ENCODE measurements around the gene SLC24A4.
A peak's percentile ranks its signal among the peaks of the same experiment; 100 is the strongest.

SLC24A4 gene

DNA sequence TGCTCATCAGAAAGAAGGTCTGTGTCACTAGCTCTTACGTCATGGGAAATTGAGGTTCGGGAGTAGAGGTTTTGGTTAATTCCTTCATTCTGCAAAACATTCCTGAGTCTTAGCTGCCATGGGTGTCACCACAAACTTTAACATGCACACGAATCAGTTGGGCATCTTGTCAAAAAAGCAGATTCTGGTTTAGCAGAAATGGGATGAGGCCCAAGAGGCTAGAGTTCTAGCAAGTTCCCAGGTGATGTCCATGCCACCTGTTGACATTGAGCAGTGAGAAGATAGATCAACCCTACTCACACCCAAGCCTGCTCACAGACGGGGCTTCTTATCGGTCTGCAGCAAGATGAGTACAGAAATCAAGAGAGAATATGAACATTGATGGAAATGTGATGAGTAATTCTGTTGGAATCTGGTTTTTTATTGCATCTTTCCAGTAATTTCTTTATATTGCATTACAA is 179.0 kb downstream of the SLC24A4 start:
- peak; percentile 68 for DNase-seq (ENCODE audit: low spot score)

DNA sequence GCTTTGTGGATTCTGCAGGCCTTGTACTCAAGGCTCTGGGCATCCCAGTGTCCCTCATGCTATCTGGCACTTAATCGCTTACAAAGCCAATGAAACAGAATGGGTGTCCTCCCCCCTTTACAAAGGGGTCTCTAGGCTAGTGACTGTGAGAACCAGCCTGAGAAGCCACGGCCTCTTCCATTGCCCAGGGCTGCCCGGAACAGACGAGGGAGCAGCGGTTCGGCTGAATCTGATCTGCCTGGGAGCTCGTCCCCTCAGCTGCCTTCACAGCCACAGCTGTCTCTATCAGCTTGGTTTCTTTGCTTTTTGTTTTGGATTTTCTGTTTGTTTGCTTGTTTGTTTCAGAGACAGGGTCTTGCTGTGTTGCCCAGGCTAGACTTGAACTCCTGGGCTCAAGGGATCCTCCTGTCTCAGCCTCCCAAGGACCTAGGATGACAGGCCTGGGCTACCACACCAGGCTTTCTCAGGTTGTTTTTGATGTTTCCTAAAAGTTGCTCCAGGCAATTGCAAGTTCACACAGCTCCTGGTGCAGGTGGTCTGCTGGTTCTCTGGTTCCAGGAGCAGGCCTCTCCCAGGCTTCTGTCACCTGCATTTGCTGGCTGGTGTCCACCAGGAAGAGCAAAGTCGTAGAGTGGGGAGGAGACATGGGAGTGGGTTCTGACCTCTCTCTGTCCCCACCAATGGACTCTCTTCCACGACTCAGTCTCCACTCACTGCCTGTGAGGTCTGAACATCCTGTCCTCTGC is 179.7 kb downstream of the SLC24A4 start:
- DNase-seq (ENCODE audit: low spot score) = no peak

DNA sequence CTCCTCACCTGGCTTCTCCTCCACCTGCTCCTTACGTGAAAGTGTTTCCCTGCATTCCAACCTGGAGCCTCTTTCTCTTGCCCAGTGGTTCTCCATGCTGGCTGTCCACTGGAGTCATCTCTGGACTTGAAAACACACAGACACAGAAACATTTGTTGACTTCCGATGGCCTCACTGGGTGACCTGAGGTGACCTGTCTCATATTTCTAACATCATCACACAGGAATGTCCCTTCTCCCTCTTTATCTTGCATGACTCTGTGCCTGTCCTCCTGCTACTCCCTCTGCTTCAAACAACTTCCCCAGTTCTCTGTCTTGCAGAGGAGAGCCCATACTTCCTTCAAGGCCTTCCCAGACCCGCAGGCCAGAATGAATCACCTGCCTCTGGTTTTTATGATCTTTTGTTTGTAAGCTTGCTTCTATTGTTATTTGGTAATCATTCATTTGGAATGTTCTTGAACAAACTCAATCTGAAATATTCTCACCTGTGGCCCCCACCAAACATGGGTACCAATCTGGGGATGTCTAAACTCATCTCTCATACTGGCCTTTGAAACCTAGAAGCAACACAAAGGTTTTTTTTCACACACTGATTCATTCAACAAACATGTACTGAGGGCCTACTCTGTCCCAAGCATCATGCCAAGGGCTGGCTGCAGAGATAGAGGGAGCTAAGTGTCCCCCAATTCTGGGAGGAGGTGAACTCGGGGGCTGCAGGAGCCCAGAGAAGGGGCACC is 181.0 kb downstream of the SLC24A4 start:
- peak; percentile 66 for DNase-seq (ENCODE audit: low spot score)

DNA sequence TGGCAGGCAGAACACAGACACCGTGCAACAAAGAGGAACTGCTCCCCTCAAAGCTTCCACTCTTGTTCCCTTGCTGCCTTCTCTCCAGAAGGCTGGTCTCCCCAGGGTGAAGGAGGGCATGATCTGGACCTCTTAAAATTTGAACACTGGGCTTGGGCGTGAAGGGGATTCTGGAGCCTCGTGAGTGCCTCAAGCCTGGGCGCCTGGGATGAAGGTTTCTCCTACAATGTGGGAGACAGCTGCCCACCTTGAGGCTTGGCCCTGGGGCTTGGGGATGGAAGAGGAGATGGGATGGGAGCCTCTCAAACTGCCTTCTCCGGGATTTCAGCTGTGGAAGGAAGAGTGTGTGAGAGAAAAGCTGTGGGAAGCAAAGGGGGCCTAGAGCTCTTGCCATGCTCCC is 182.9 kb downstream of the SLC24A4 start:
- no peak for DNase-seq (ENCODE audit: low spot score)

DNA sequence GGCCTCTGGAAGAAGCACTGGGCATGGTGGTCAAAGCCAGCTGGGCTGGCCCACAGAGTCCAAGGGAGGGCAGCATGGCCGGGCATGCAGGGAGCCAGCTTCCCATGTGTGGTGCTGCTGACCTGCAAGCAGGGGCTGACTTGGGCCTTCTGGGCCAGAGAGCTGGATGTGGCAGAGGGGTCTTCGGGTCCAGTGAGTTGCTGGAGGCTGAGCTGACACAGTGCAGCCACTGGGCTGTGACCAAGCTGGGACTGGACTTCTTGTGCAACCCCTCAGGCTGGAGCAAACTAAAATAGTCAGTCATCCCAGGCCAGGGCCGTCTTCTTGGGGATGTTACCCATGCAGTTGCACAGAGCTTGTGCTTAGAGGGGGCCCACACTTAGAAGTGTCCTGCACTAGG is 183.3 kb downstream of the SLC24A4 start:
- DNase-seq (ENCODE audit: low spot score) = no peak

DNA sequence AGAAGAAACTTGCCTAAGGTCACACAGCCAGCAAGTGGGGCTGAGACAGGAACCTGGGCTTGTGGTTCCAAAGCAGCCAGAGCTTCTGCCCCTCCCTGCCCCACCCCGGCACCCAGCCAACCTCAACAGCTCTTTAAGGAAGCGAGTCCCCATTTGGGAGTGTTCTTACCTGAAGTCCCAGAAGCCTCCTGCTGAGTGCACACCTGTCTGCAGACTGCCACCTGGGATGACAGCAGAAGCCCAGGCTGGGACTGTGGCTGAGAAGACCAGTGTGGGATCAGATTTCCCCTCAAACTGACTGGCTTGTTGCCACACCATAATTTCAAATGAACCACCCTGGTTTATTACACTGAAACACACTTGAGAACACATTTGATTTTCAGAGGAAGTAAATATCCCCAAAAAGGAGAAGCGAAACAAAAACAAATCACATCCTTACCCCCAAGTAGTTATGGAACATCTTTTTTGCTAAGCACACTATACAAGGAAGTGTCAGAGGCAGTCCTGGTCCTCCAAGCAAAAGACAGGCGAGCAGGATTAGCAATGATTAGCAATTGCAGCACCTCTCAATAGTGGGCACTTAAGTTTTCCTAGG is 184.3 kb downstream of the SLC24A4 start:
- DNase-seq (ENCODE audit: low spot score) = no peak

DNA sequence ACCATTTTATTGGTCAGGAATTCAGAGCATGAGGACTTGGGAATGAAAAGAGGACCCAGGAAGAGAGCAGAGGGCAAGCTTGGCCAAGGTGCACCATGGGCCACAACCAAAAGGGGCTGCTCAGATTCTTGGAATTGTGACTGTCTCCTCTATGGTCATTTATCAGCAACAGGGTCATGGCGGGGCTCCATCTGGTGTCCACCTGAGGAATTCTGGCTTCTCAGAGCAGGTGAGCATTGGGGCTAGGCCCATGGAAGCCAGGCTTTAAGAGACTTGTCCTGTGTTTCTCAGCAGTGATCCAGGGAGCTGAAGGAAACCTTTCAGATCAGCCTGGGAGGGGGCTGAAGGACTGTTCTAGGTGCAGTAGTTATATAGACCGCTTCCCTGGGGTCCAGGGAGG is 188.0 kb downstream of the SLC24A4 start:
- no peak for DNase-seq (ENCODE audit: low spot score)

DNA sequence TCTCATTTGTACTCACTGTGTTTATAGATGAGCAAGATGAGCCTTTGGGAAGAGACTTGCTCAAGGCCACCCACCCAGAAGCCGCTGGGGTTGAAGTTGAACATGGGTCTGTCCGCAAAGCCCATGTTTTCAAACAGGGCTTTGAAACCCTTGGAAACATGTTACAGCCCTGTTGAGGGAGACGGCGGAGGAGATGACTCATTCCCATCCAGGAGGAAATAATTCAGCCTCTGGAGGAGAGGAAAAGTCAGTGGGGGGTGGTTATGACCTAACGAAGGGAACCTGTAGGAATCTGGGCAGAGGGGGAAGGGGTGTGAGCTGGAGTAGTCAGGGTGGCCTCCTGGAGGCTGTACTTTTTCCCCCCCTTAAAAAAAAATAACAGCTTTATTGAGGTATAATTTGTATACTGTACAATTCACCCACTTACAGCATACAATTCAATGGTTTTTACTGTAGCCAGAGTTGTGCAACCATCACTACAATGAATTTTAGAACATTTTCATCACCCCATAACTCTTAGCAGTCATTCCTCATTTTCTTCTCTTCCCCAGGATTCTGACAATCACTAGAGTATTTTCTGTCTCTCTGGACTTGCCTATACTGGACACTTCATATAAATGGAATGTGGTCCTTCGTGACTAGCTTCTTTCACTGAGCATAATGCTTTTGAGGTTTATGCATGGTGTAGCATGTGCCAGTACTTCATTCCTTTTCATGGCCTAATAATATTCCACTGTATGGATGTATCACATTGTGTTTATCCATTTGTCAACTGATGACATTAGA is 188.7 kb downstream of the SLC24A4 start:
- DNase-seq (ENCODE audit: low spot score) = peak; percentile 90

DNA sequence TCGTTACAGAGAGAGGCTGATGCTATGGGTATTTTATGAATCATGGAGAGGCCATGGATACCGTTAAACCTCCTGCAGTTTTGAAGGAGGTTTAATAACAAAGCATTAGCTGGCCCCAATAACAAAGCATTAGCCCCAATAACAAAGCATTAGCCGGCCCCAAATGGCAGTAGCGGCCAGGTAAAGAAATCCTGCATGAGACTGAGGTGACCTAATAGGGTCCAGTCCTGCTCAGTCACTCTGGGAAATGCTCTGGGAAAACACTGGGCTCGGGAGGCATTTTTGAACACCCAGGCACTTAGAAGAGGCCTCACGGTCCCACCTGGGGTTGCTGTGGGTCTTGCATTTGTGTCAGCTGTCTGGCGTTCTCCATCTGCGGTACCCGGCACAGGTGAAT is 189.8 kb downstream of the SLC24A4 start:
- DNase-seq (ENCODE audit: low spot score) = no peak

DNA sequence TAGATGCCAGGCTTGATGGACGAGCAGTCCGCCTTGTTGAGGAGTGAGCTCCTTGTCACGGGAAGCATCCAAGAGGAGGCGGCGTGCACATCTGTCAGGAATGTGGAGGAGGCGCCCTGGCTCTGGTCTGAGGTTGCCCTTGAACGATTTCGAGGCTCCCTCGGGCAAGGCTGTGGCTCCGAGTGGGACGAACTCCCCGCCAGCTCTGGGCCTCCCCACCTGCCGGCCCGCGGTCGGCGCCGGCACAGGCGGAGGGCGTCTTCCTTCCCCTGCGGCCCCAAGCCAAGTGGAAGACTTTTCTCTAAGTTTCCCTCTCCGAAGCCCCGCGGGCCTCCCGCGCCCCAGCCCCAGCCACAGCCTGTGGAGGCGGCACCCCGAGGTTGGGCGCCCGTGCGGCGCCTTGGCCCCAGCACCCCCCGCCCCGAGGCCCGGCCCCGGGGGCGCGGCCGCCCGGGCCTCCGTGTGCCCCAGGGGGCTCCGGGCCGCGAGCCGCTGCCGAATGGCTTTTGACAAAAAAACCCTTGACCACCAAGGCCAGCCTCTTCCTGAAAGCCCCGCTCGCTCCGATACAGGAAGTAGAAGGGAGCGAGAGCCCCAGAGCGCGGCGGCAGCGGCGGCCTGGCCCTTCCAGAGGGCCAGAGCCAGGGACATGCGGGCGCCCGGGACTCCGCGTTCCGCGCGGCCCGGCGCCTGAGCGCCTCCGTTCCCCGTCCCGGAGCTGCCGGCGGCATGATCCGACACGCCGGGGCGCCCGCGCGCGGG is 190.4 kb downstream of the SLC24A4 start, which contains the start of gene RIN3:
TSS of gene RIN3 (plus strand) at position 578 of the 762 bp plus-strand sequence. CDS start at position 730, 152 bp downstream.
- peak; percentile 76 for DNase-seq (ENCODE audit: low spot score)

DNA sequence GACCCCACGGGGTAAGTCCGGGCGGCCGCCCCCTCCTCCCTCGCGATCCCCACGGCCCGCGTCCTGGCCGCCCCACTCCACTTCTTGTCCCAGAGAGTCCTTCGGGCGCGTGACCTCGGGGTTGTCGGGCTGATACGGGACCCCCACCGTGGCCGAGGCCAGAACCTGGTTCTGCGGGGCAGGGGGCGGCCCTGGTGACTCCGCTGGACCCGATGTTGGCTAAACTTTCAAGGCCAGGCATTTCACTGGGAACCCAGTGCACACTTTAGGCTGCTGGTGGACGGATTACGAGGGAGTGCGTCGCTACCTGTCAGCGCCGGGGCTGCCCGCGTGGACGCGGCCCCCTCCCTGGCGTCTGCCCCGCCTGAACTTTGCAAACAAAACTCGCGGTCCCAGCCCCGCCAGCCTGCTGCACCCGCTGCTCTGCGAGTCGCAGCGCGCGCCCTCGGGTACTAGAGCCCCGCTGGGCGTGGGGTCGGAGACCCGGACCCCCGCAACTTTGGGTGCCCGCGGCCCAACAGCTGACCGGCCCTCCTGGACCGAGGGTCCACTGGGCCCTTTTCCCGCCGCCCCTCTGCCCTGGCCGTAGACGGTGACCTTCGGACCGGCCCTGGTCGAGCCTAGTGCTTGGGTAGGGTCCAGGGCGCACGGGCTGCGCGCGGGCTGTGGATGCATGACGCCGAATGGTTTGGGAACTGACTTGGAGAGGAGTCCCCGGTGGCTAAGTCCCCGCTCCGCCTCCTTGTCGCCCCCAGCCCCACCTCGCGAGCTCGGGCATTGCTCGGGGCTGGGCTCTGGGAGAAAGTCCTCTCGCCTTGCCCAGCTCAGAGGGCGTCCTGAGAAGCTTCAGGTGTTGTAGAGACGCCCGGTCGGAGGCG is 191.2 kb downstream of the SLC24A4 start:
- peak; percentile 53 for DNase-seq (ENCODE audit: low spot score)

DNA sequence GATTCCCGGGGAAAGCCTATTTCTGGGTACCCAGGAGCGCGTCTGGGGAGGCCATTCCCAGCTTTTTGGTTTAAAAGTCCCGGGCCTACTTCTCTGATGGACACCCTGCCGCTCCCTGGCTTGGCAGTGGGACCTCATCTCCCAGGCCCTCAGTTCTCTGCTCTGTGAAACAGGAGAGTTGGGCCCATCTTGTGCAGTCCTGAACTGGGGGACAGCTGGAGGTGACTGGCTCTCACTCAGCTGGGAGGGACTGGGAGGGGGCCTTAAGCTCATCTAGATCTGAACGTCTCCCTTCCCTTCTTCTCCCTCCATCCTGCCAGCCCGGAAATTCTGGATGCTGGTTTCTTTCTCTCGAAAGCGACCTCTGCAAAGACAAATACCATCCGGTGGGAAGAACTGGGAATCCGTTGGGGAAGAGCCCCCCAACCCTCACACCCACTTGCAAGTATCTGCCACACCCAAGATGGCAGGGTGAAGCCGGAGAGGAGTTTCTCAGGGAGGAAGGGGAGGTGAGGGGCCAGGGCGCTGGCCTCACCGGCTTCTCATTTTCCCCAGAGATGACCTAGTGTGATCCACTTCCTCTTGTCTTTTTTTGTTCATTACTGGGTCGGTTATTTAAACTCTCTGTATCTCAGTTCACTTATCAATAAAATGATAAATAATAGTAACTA is 192.0 kb downstream of the SLC24A4 start:
- DNase-seq (ENCODE audit: low spot score) = peak; percentile 30

DNA sequence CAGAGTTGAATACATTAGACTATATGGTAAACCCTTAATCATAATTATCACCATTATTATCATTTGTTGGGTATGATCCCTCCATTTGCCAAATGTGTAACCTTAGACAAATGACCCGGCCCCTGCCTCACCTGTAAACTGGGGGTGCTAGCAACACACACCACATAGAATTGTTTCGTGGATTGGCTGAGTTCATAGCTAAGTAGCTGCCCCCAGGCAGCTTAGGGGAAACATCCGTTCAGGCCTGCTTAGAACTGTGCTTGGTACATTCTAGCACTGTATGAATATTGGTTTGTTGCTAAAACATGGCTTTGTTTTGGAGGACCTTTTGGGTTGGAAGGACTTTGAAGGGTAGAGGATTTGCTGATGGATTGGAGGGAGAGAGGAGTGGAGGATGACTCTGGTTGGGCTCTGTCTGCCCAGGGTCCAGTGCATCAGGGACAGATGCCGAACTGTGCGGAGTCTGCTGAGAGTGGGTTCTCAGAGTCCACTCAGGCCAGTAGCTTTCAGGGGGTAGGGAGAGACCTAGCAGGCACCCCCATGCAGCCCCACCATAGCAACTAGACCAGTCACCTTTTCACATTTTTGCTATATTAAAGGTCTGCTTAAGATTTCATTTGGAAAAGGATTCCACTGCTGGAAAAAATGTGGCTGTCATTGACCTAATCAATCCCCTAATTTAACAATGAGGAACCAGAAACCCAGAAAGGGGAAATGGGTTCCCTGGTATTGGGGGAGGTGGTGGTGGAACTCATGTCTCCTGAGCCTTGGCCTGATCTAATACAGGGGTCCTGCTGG is 192.8 kb downstream of the SLC24A4 start:
- DNase-seq (ENCODE audit: low spot score) = no peak

DNA sequence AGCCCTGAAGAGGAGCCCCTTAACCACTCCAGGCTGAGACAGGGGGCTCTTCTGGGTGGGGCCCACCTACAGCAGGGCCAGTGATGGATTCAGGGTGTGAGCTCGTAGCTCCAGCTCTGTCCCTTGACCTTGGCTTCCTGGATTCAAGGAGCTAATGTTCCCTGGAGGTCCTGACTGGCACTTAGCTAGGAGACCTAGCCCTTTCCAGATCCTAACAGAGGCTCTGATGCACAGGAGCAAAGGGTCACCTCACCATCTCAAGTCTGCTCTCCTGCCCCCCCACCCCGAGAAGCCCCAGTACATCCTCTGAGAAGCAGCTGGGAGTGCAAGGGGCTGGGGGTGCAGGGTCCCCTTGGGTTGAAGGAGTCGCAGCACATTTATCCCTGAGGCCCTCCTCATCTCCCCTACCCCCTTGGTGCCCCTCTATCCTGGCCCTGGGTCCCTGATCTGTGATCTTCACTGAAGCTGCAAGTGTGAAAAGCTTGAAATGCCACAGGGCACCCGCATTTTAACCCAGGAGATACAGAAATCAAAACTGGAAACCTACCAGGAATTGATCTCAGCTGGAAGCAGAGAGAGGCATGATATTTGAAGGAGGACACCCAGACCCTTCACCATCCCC is 193.5 kb downstream of the SLC24A4 start:
- no peak for DNase-seq (ENCODE audit: low spot score)

DNA sequence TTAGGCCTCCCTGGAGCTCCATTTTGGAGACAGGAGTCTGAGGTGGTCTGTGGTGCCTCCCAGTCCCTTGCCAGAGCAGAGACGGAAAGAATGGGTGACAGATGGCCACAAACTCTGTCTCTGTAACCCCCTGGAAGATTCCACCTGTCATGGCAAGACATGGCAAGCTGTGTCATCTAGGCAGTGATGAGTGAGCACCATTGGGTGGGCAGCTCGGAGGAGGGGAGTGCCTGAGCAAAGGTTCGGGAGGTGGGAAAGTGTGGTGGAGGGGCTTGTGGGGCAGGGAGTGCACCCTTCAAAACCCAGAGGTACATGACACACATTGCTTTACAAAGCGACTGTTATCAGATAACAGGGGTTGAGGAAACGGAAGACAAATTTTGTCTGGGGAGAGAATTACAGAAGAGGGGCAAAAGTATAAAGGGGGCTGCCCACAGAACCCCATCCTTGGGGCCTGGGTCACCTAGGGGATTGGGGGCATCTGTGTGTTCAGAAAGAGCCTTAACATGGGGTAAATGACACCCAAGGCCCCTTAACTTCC is 194.1 kb downstream of the SLC24A4 start:
- DNase-seq (ENCODE audit: low spot score) = no peak

DNA sequence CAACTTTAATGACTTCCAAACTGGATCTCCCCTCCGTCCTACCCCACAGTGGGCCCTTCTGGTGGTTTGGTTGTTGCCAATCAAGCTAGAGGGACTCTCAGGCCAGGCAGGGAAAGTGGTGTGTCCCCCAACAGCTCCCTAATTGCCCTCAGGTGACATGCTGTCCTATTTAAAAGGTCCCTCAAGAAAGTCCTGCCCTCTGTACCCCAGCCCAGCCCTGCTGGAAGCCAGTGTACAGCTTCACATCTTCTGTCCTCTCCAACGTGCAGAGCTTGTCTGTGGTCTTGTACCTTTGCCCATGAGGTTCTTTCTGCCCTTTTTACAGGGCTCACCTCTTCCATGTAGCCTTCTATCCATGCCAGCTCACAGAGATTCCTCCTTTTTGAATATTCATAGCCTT is 194.8 kb downstream of the SLC24A4 start:
- no peak for DNase-seq (ENCODE audit: low spot score)

DNA sequence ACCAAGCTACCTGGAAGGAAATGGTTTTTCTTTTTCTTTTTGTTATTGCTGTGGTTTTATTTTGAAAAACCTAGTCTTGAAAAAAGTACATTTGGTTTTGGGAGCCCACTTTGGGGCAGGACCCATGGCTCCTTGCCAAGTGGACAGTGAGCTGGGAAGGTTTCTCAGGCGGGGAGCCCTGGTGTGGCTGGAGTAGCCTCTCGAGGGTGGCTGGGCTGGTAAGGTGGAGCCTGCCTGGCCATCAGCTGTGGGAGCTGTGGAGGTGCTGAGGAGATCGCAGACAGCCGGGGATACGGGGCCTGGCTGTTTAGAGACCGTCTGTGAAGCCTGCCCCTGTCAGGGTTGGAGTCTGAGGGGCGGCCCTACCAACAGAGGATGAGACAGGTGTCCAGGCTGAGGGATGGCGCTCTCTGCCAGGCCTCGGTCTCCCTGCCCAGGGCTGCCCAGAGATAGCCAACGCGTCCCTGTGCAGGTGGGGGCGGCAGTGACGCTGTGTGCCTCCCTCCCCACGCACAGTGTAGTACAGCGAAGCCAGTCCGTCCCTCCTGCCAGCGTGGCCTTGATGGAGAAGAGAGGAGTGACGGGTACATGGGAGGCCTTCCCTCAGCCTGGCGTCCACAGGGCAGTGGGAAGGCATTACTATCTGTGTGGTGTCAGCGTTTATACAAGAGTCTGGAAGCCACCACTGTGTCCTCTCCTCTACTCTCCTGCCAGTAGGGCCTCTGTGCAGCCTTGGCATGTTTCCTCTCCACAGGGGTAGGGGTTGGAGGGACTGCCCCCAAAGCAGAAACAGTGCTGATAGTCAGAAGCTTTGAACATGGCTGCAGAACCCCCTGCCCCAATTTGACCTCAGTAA is 196.5 kb downstream of the SLC24A4 start:
- DNase-seq (ENCODE audit: low spot score) = no peak

Measured in GM03348 (cell line).